HepG2 (cell line): ENCODE results near the gene THOC7. TPM values are rescaled to one million over a fixed set of nuclear protein-coding genes. Genes with fewer than 3 reads are reported as not detected.

Source experiments
- ATAC-seq: fragments of 200-7000 bp; cut with Tn5 transposase; 3 replicates; pipeline ENCODE4 v1.9.1; 2020; ENCODE audit warnings: mild to moderate bottlenecking, moderate library complexity
- BruUV-seq: library from RNA; stranded (reverse); fragments of 400-500 nt; replicated peaks from 2 replicates; lab custom pipeline; 2021; lab: Mats Ljungman, UMichigan
- CTCF ChIA-PET: fragments of 300-600 bp; formaldehyde crosslinking; extraction: SDS; loops from one replicate; lab custom pipeline; 2021; ENCODE audit warnings: low total read pairs, inconsistent platforms, low intra/inter-chr PET ratio; lab: Yijun Ruan, JAX
- POLR2A ChIA-PET: fragments of 350-600 bp; sonication (Branson Sonifier 250); formaldehyde crosslinking; loops from one replicate; lab custom pipeline; 2020; ENCODE audit warnings: antibody characterized with exemption, inconsistent platforms; lab: Yijun Ruan, JAX
- DNase-seq: peaks from one replicate; pipeline ENCODE4 v3.0.0-alpha.2; 2015; ENCODE audit warnings: low spot score
- FAIRE-seq: peaks from 3 replicates; lab custom pipeline; 2011; peaks lifted over from hg19 to GRCh38; lab: Jason Lieb, UNC
- H2AFZ ChIP-seq: one replicate; pipeline ENCODE4 v1.6.1; 2011; ENCODE audit warnings: low read length, inconsistent platforms
- H3K27ac ChIP-seq: fragments of 300-600 bp; 3 replicates; pipeline ENCODE4 v1.8.0; 2011; ENCODE audit warnings: mixed run types, mild to moderate bottlenecking, mixed read lengths, low read length, inconsistent platforms; ENCODE audit not compliant: insufficient read depth; ENCODE audit errors: extremely low read length
- H3K27me3 ChIP-seq, 2 experiments: fragments of 200-600 bp in 1 of 2; 2 replicates in 1 of 2; 3 replicates in 1 of 2; pipeline versions ENCODE4 v1.6.0 to v1.8.0; 2011; ENCODE audit warnings: low read length in 2 of 2, mild to moderate bottlenecking in 2 of 2, moderate library complexity in 2 of 2, inconsistent platforms in 1 of 2; ENCODE audit not compliant: insufficient read depth in 2 of 2, control insufficient read depth in 1 of 2
- H3K36me3 ChIP-seq, 2 experiments: fragments of 200-600 bp in 1 of 2; replicated peaks in 1 of 2; 2 replicates in 1 of 2; 3 replicates in 1 of 2; pipeline versions ENCODE4 v1.5.1 to v1.8.0; 2011; ENCODE audit warnings: low read length in 2 of 2, inconsistent platforms in 1 of 2; ENCODE audit not compliant: insufficient read depth in 2 of 2, control insufficient read depth in 1 of 2
- H3K4me1 ChIP-seq: 2 replicates; pipeline ENCODE4 v1.5.1; 2012; ENCODE audit warnings: low read length, inconsistent platforms; ENCODE audit not compliant: insufficient read depth
- H3K4me2 ChIP-seq: 2 replicates; pipeline ENCODE4 v1.6.0; 2011; ENCODE audit warnings: low read depth, low read length, inconsistent platforms
- H3K4me3 ChIP-seq, 3 experiments: fragments of 200-600 bp in 1 of 3; sonication (generic), shearing (Covaris generic) in 1 of 3; replicated peaks in 1 of 3; 2 replicates each; pipeline ENCODE4 v1.5.1; 2011 to 2016; ENCODE audit warnings: low read length in 3 of 3, inconsistent platforms in 2 of 3, low read depth in 2 of 3, mild to moderate bottlenecking in 2 of 3, control low read depth in 1 of 3, mixed read lengths in 1 of 3; ENCODE audit not compliant: insufficient read depth in 1 of 3
- H3K79me2 ChIP-seq: one replicate; pipeline ENCODE4 v1.6.1; 2011; ENCODE audit warnings: low read length, inconsistent platforms; ENCODE audit not compliant: insufficient read depth
- H3K9ac ChIP-seq: 2 replicates; pipeline ENCODE4 v1.6.0; 2011; ENCODE audit warnings: mild to moderate bottlenecking, low read depth, low read length, inconsistent platforms; ENCODE audit not compliant: insufficient read depth
- H3K9me3 ChIP-seq: 2 replicates; pipeline ENCODE4 v1.5.1; 2012; ENCODE audit warnings: mild to moderate bottlenecking, low read length
- H4K20me1 ChIP-seq: 2 replicates; pipeline ENCODE4 v1.6.0; 2011; ENCODE audit warnings: inconsistent platforms, mild to moderate bottlenecking, low read length, moderate library complexity; ENCODE audit not compliant: insufficient read depth
- ARNT2 ChIP-seq: sonication (generic); formaldehyde crosslinking; IDR thresholded peaks from 2 replicates; pipeline ENCODE4 v1.8.0; 2022; ENCODE audit warnings: mild to moderate bottlenecking, low read depth, missing genetic modification reagents, moderate library complexity
- CREB1 ChIP-seq, 2 experiments: fragments of 450-650 bp in 1 of 2; IDR thresholded peaks; 2 replicates each; pipeline ENCODE4 v1.6.1; 2016 to 2017; ENCODE audit warnings: control low read depth in 1 of 2, mild to moderate bottlenecking in 1 of 2, missing compliant biosample characterization in 1 of 2, missing genetic modification characterization in 1 of 2
- ELF1 ChIP-seq: sonication (generic); formaldehyde crosslinking; IDR thresholded peaks from 2 replicates; pipeline ENCODE4 v1.4.0; 2020; ENCODE audit warnings: missing genetic modification reagents
- HNRNPLL ChIP-seq: fragments of 200-400 bp; formaldehyde crosslinking; IDR thresholded peaks from 2 replicates; pipeline ENCODE4 v1.6.1; 2017; ENCODE audit warnings: mild to moderate bottlenecking, low read depth, low read length; ENCODE audit not compliant: poor library complexity, severe bottlenecking
- NFE2 ChIP-seq: sonication (generic); formaldehyde crosslinking; IDR thresholded peaks from 2 replicates; pipeline ENCODE4 v1.4.0; 2020; ENCODE audit warnings: missing genetic modification reagents
- NFKB2 ChIP-seq: sonication (generic); formaldehyde crosslinking; IDR thresholded peaks from 2 replicates; pipeline ENCODE4 v1.4.0; 2020; ENCODE audit warnings: missing genetic modification reagents, borderline replicate concordance
- THAP11 ChIP-seq: IDR thresholded peaks from 2 replicates; pipeline ENCODE4 v1.6.1; 2016; ENCODE audit warnings: missing biosample characterization, missing genetic modification reagents
- TOPORS ChIP-seq: sonication (generic); formaldehyde crosslinking; IDR thresholded peaks from 2 replicates; pipeline ENCODE4 v1.8.0; 2023; ENCODE audit warnings: mild to moderate bottlenecking, missing genetic modification reagents
- ZC3H4 ChIP-seq: sonication (generic); formaldehyde crosslinking; IDR thresholded peaks from 2 replicates; pipeline ENCODE4 v1.4.0; 2020; ENCODE audit warnings: missing genetic modification reagents, borderline replicate concordance
- ZNF570 ChIP-seq: sonication (generic); formaldehyde crosslinking; IDR thresholded peaks from 2 replicates; pipeline ENCODE4 v1.4.0; 2020; ENCODE audit warnings: mild to moderate bottlenecking, missing genetic modification reagents, borderline replicate concordance
- ZNF780A ChIP-seq: sonication (generic); formaldehyde crosslinking; IDR thresholded peaks from 2 replicates; pipeline ENCODE4 v1.8.0; 2022; ENCODE audit warnings: mild to moderate bottlenecking, missing genetic modification reagents, moderate library complexity
- WGBS: methylation state at CpG from one replicate; pipeline ENCODE4 v1.1.6; 2017; ENCODE audit warnings: low lambda C conversion rate; 5-methylcytosine and 5-hydroxymethylcytosine counted together
- in situ Hi-C: cut with HindIII; loops from 2 replicates; pipeline ENCODE4 v1.10.0; 2017; ENCODE audit warnings: low pct_unique_long_range_greater_than_20kb; ENCODE audit not compliant: extremely low pct_ligation_motif_present
- intact Hi-C: fragments of 100-400 bp; cut with micrococcal nuclease; formaldehyde crosslinking; loops from one replicate; pipeline ENCODE4 v1.10.0; 2022; ENCODE audit not compliant: unreplicated experiment
- polyA plus RNA-seq, 8 experiments: library from polyadenylated mRNA; depleted of rRNA in 3 of 8; stranded (reverse) in 7 of 8; unstranded in 1 of 8; fragments of >200 nt; fragmentation: Illumina TruSeq in 4 of 8; extraction: Trizol in 4 of 8; gene quantifications; 2 replicates each; pipeline versions ENCODE4 v1.2.1 to v1.2.3, GENCODE V29; 2011 to 2016; ENCODE audit warnings: low read depth in 4 of 8, missing spikeins in 1 of 8, mixed read lengths in 1 of 8; ENCODE audit not compliant: insufficient read depth in 1 of 8
- total RNA-seq, 5 experiments: library from RNA; depleted of rRNA; stranded (reverse); fragments of >200 nt; fragmentation: Illumina TruSeq; extraction: Trizol; gene quantifications; 2 replicates each; pipeline ENCODE4 v1.2.3, GENCODE V29; 2016; ENCODE audit warnings: low read depth in 1 of 5
- TF ChIP-seq, protein P1 (sequence below), 2 experiments: sonication (generic) in 1 of 2; formaldehyde crosslinking in 1 of 2; IDR thresholded peaks; 2 replicates each; pipeline versions ENCODE4 v1.5.1 to v1.6.1; 2011 to 2020; ENCODE audit warnings: borderline replicate concordance in 1 of 2, low read depth in 1 of 2, low read length in 1 of 2, mild to moderate bottlenecking in 1 of 2, missing genetic modification reagents in 1 of 2, moderate library complexity in 1 of 2
- TF ChIP-seq, protein P2 (sequence below): sonication (generic); formaldehyde crosslinking; IDR thresholded peaks from 2 replicates; pipeline ENCODE4 v1.4.0; 2020; ENCODE audit warnings: missing genetic modification reagents, low read depth, mild to moderate bottlenecking, borderline replicate concordance
- TF ChIP-seq, protein P3 (sequence below): sonication (generic); formaldehyde crosslinking; IDR thresholded peaks from 2 replicates; pipeline ENCODE4 v1.8.1; 2023; ENCODE audit warnings: mild to moderate bottlenecking, moderate library complexity, missing genetic modification reagents
- TF ChIP-seq, protein P4 (sequence below): sonication (generic); formaldehyde crosslinking; IDR thresholded peaks from 2 replicates; pipeline ENCODE4 v1.4.0; 2020; ENCODE audit warnings: missing genetic modification reagents, borderline replicate concordance

Gene THOC7
- total and polyA plus RNA-seq, 2 of the 13 experiments (the other 11 are each of a cell fraction or from before 2014, with no cell fraction given): 32.8 to 63.5 TPM

DNA sequence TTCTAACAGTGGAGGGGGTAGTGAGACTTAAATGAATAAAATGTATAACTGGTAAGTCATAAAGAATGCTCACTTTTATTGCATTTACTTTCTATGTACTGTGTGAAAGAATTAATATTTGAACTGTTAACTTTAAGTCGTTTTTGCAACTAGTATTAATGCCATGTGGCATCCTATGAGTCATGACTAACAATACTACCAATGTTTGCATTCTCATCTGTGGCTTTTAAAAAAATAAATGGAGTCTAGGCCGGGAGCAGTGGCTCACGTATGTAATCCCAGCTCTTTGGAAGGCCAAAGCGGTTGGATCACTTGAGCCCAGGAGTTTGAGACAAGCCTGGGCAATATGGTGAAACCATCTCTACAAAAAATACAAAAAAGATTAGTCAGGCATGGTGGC, 39.3 kb downstream of the THOC7 start (continued):
- TF ChIP-seq, protein P1, sequence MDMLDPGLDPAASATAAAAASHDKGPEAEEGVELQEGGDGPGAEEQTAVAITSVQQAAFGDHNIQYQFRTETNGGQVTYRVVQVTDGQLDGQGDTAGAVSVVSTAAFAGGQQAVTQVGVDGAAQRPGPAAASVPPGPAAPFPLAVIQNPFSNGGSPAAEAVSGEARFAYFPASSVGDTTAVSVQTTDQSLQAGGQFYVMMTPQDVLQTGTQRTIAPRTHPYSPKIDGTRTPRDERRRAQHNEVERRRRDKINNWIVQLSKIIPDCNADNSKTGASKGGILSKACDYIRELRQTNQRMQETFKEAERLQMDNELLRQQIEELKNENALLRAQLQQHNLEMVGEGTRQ (IDR thresholded peaks at IDR 0.05; ENCODE audit: low read depth, low read length): no peak
- TF ChIP-seq, protein P1 (CRISPR knock-in tag; IDR thresholded peaks at IDR 0.05; ENCODE audit: borderline replicate concordance): no peak
- TF ChIP-seq, protein P2, sequence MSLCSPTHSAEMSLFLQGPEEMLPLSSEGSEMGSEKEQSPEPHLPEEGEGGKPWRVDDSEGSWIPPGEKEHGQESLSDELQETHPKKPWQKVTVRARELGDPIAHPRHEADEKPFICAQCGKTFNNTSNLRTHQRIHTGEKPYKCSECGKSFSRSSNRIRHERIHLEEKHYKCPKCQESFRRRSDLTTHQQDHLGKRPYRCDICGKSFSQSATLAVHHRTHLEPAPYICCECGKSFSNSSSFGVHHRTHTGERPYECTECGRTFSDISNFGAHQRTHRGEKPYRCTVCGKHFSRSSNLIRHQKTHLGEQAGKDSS: no peak
- TF ChIP-seq ZC3H4: no peak

DNA sequence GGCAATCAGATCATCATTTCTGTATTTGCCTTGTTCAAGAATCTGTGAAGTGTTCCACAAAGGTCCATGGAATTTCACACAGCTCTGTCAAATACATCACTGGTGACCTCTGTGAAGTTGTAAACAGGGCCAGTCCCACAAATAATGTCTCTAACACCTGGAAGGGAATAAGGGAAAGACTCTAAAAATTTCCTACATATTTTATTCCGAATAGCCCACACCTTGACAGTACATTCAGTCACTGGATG, 44.5 kb downstream of the THOC7 start, which contains the start of gene C3orf49:
Gene C3orf49, plus strand, starts transcription at position 149 of the 248 bp plus-strand sequence. CDS start 173 bp downstream, outside the sequence.
- Histone ChIP-seq H3K9ac (no peak within 1 kb of the TSS), H3K27ac (no peak within 1 kb of the TSS), H3K9me3 (no peaks in the 10 kb centered on the region), H3K4me3 (no peak within 1 kb of the TSS), H3K36me3 (no peaks in the 10 kb centered on the region), H2AFZ (no peak within 1 kb of the TSS), H3K4me2 (no peak within 1 kb of the TSS), H3K27me3 (no peaks in the 10 kb centered on the region), H3K79me2 (no peaks in the 10 kb centered on the region), H4K20me1 (no peaks in the 10 kb centered on the region), H3K4me1 (peaks cover 9% of the 10 kb centered on the region)
- FAIRE-seq: no peak
- in situ Hi-C loops: loop anchor here (5.0 to 25.0 kb wide), 2 partner anchors 467 to 1182 kb away; no protein-coding TSS in a partner anchor
- 100% methylated on average over 1 of the region's 1 CpG for WGBS
- intact Hi-C loops: loop anchor here (2.0 kb wide), 1 partner anchor 1196 kb away; no protein-coding TSS in a partner anchor
- POLR2A ChIA-PET: no interaction called here
- BruUV-seq: no TSS peak
- CTCF ChIA-PET: interaction anchor here (0.8 to 2.6 kb wide), 3 partner anchors 454 to 470 kb away, joined by 5 to 35 read pairs (median 19); no protein-coding TSS in a partner anchor
- no peak for DNase-seq
- ATAC-seq: no peak
- TF ChIP-seq CREB1 (IDR thresholded peaks at IDR 0.05) (no peak), CREB1 (CRISPR knock-in tag; IDR thresholded peaks at IDR 0.05) (no peak), NFE2 (CRISPR knock-in tag) (no peak), ELF1 (no peak), ZNF570 (CRISPR knock-in tag) (no peak), ZNF780A (CRISPR knock-in tag) (no peak), ARNT2 (CRISPR knock-in tag) (no peak), HNRNPLL (no peak), NFKB2 (no peak), TOPORS (no peak), THAP11 (CRISPR knock-in tag) (no peak)
- TF ChIP-seq, protein P3, sequence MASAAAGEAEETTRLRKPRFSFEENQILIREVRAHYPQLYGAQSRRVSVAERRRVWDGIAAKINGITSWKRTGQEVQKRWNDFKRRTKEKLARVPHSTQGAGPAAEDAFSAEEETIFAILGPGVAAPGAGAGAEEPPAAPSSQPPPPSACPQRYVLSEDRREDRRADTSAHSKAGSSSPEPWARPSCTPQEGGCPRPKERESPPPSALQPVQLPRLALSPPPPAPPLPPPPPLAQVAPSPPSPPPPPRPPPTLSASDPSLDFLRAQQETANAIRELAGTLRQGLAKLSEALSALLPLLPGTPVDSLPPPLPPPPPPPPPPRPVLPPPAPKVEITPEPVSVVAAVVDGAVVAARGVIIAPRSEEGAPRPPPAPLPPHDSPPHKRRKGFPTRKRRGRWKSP (CRISPR knock-in tag): no peak
- TF ChIP-seq, protein P4, sequence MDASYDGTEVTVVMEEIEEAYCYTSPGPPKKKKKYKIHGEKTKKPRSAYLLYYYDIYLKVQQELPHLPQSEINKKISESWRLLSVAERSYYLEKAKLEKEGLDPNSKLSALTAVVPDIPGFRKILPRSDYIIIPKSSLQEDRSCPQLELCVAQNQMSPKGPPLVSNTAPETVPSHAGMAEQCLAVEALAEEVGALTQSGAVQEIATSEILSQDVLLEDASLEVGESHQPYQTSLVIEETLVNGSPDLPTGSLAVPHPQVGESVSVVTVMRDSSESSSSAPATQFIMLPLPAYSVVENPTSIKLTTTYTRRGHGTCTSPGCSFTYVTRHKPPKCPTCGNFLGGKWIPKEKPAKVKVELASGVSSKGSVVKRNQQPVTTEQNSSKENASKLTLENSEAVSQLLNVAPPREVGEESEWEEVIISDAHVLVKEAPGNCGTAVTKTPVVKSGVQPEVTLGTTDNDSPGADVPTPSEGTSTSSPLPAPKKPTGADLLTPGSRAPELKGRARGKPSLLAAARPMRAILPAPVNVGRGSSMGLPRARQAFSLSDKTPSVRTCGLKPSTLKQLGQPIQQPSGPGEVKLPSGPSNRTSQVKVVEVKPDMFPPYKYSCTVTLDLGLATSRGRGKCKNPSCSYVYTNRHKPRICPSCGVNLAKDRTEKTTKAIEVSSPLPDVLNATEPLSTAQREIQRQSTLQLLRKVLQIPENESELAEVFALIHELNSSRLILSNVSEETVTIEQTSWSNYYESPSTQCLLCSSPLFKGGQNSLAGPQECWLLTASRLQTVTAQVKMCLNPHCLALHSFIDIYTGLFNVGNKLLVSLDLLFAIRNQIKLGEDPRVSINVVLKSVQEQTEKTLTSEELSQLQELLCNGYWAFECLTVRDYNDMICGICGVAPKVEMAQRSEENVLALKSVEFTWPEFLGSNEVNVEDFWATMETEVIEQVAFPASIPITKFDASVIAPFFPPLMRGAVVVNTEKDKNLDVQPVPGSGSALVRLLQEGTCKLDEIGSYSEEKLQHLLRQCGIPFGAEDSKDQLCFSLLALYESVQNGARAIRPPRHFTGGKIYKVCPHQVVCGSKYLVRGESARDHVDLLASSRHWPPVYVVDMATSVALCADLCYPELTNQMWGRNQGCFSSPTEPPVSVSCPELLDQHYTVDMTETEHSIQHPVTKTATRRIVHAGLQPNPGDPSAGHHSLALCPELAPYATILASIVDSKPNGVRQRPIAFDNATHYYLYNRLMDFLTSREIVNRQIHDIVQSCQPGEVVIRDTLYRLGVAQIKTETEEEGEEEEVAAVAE (CRISPR knock-in tag): no peak
